Hepatocyte (in vitro differentiated cells): ENCODE results near the gene PAPPA. TPM values are rescaled to one million over a fixed set of nuclear protein-coding genes. Genes with fewer than 3 reads are reported as not detected.

Experiments used
- DNase-seq: peaks from one replicate; pipeline ENCODE4 v3.0.0-alpha.2; 2016; ENCODE audit warnings: low spot score
- H2AFZ ChIP-seq: fragments of 200-600 bp; sonication (generic); 2 replicates; pipeline ENCODE4 v1.6.0; 2016; ENCODE audit warnings: antibody characterized with exemption, mild to moderate bottlenecking
- H3K27ac ChIP-seq: fragments of 200-600 bp; sonication (generic); 2 replicates; pipeline ENCODE4 v1.5.1; 2016; ENCODE audit warnings: mild to moderate bottlenecking
- H3K27me3 ChIP-seq: fragments of 200-600 bp; sonication (generic); 2 replicates; pipeline ENCODE4 v1.6.1; 2016
- H3K36me3 ChIP-seq: fragments of 200-600 bp; sonication (generic); replicated peaks from 2 replicates; pipeline ENCODE4 v1.5.1; 2016; ENCODE audit warnings: low read depth; ENCODE audit not compliant: insufficient read depth
- H3K4me1 ChIP-seq: fragments of 200-600 bp; sonication (generic); 2 replicates; pipeline ENCODE4 v1.5.1; 2016; ENCODE audit warnings: mild to moderate bottlenecking, moderate library complexity; ENCODE audit not compliant: insufficient read depth
- H3K4me2 ChIP-seq: fragments of 200-600 bp; sonication (generic); 2 replicates; pipeline ENCODE4 v1.6.0; 2016
- H3K4me3 ChIP-seq: fragments of 200-600 bp; sonication (generic); 2 replicates; pipeline ENCODE4 v1.5.1; 2016; ENCODE audit warnings: mild to moderate bottlenecking
- H3K79me2 ChIP-seq: fragments of 200-600 bp; sonication (generic); 2 replicates; pipeline ENCODE4 v1.6.0; 2017; ENCODE audit warnings: mild to moderate bottlenecking
- H3K9me2 ChIP-seq: fragments of 200-600 bp; sonication (generic); replicated peaks from 2 replicates; pipeline ENCODE4 v1.6.0; 2017; ENCODE audit warnings: mild to moderate bottlenecking; ENCODE audit not compliant: insufficient read depth
- H3K9me3 ChIP-seq: fragments of 200-600 bp; sonication (generic); 2 replicates; pipeline ENCODE4 v1.5.1; 2016; ENCODE audit warnings: low read depth, mild to moderate bottlenecking
- H4K20me1 ChIP-seq: fragments of 200-600 bp; sonication (generic); 2 replicates; pipeline ENCODE4 v1.6.0; 2016; ENCODE audit warnings: mild to moderate bottlenecking; ENCODE audit not compliant: insufficient read depth, poor library complexity, severe bottlenecking
- CTCF ChIP-seq: fragments of 200-600 bp; sonication (generic); IDR thresholded peaks from 2 replicates; pipeline ENCODE4 v1.5.1; 2016; ENCODE audit warnings: antibody characterized with exemption, mild to moderate bottlenecking; ENCODE audit not compliant: poor library complexity
- EZH2 ChIP-seq: fragments of 200-600 bp; sonication (generic); IDR thresholded peaks from 2 replicates; pipeline ENCODE4 v1.6.1; 2016; ENCODE audit warnings: antibody characterized with exemption, mild to moderate bottlenecking, borderline replicate concordance
- EZH2phosphoT487 ChIP-seq: fragments of 200-600 bp; sonication (generic); IDR thresholded peaks from one replicate; pipeline ENCODE4 v1.6.1; 2018; ENCODE audit warnings: antibody characterized with exemption, mild to moderate bottlenecking, low read depth, moderate library complexity; ENCODE audit not compliant: unreplicated experiment, severe bottlenecking
- WGBS: methylation state at CpG from one replicate; pipeline ENCODE4 v1.1.6; 2016; ENCODE audit warnings: low lambda C conversion rate; ENCODE audit errors: missing lambda C conversion rate; 5-methylcytosine and 5-hydroxymethylcytosine counted together
- polyA plus RNA-seq: library from polyadenylated mRNA; unstranded; fragments of >200 nt; fragmentation: Nextera tagmentation; extraction: Ambion mirVana; gene quantifications from 2 replicates; pipeline ENCODE4 v1.2.1, GENCODE V29; 2016
- total RNA-seq: library from RNA; depleted of rRNA; stranded (reverse); fragments of >200 nt; gene quantifications from 2 replicates; pipeline ENCODE4 v1.2.3, GENCODE V29; 2014

Gene PAPPA
- total and polyA plus RNA-seq, 2 experiments from 2014 or later = 2.8 to 12.3 TPM

GRCh38 chr9:116358251-116358650 lies 204.7 kb downstream of the PAPPA start:
- Histone ChIP-seq H3K36me3 (no peaks in the 10 kb centered on the region), H3K4me1 (no peaks in the 10 kb centered on the region), H3K79me2 (no peaks in the 10 kb centered on the region), H3K4me2 (no peak overlapping the region), H4K20me1 (no peaks in the 10 kb centered on the region), H3K4me3 (no peak overlapping the region), H3K9me2 (no peaks in the 10 kb centered on the region), H3K27ac (no peak overlapping the region), H3K9me3 (no peaks in the 10 kb centered on the region), H3K27me3 (no peaks in the 10 kb centered on the region), H2AFZ (no peak overlapping the region)
- DNase-seq = no peak
- TF ChIP-seq CTCF = no peak
- TF ChIP-seq EZH2 = no peak
- no peak for TF ChIP-seq EZH2phosphoT487
- 92% methylated on average over 3 of the region's 3 CpGs for WGBS

- no peak for DNase-seq
- no peak for TF ChIP-seq EZH2
- TF ChIP-seq CTCF = no peak
- no peak for TF ChIP-seq EZH2phosphoT487
- Histone ChIP-seq H3K4me1 (peaks cover 5% of the 10 kb centered on the region), H3K9me2 (no peaks in the 10 kb centered on the region), H3K27ac (no peak overlapping the region), H3K4me3 (no peak overlapping the region), H3K27me3 (no peaks in the 10 kb centered on the region), H3K9me3 (no peaks in the 10 kb centered on the region), H4K20me1 (no peaks in the 10 kb centered on the region), H3K4me2 (no peak overlapping the region), H3K36me3 (no peaks in the 10 kb centered on the region), H2AFZ (no peak overlapping the region), H3K79me2 (no peaks in the 10 kb centered on the region)
- WGBS = 69% methylated on average over 4 of the region's 4 CpGs
Measured at GRCh38 chr9:116360016-116360415, 206.4 kb downstream of the PAPPA start.

GRCh38 chr9:116360989-116361388 lies 207.4 kb downstream of the PAPPA start:
- Histone ChIP-seq H3K9me2 (no peaks in the 10 kb centered on the region), H3K4me2 (no peak overlapping the region), H3K36me3 (no peaks in the 10 kb centered on the region), H3K27me3 (no peaks in the 10 kb centered on the region), H4K20me1 (no peaks in the 10 kb centered on the region), H3K9me3 (no peaks in the 10 kb centered on the region), H3K27ac (no peak overlapping the region), H3K79me2 (no peaks in the 10 kb centered on the region), H3K4me3 (no peak overlapping the region), H2AFZ (no peak overlapping the region), H3K4me1 (peaks cover 8% of the 10 kb centered on the region)
- no peak for DNase-seq
- no peak for TF ChIP-seq EZH2
- no peak for TF ChIP-seq CTCF
- TF ChIP-seq EZH2phosphoT487 = no peak
- 97% methylated on average over 2 of the region's 2 CpGs for WGBS

GRCh38 chr9:116361547-116361946 lies 208.0 kb downstream of the PAPPA start:
- H2AFZ ChIP-seq = no peak overlapping the region
- no peaks in the 10 kb centered on the region for H3K27me3 ChIP-seq
- H3K36me3 ChIP-seq = no peaks in the 10 kb centered on the region
- H3K4me3 ChIP-seq = no peak overlapping the region
- H3K4me2 ChIP-seq = no peak overlapping the region
- H3K4me1 ChIP-seq = peaks cover 8% of the 10 kb centered on the region
- no peaks in the 10 kb centered on the region for H4K20me1 ChIP-seq
- no peak overlapping the region for H3K27ac ChIP-seq
- no peaks in the 10 kb centered on the region for H3K79me2 ChIP-seq
- no peak for TF ChIP-seq EZH2
- no peaks in the 10 kb centered on the region for H3K9me3 ChIP-seq
- 76% methylated on average over 4 of the region's 4 CpGs for WGBS
- no peak for DNase-seq
- no peaks in the 10 kb centered on the region for H3K9me2 ChIP-seq
